GM23338 (cell line): Measurements from ENCODE around the gene SERPINB13. TPM values are rescaled to one million over a fixed set of nuclear protein-coding genes. Genes with fewer than 3 reads are reported as not detected.

Experiments used
- ATAC-seq: fragments of 200-7000 bp; cut with Tn5 transposase; 3 replicates; pipeline ENCODE4 v1.9.1; 2020
- DNase-seq: peaks from one replicate; pipeline ENCODE4 v3.0.0-alpha.2; 2015; ENCODE audit warnings: low spot score
- H2AFZ ChIP-seq: fragments of 200-600 bp; sonication (generic); 2 replicates; pipeline ENCODE4 v1.8.0; 2016; ENCODE audit warnings: antibody characterized with exemption, mild to moderate bottlenecking, moderate library complexity
- H3F3A ChIP-seq: fragments of 200-600 bp; sonication (generic); replicated peaks from 2 replicates; pipeline ENCODE4 v1.8.0; 2017; ENCODE audit warnings: antibody characterized with exemption, mixed run types, low read depth
- H3K27ac ChIP-seq: fragments of 200-600 bp; sonication (generic); 2 replicates; pipeline ENCODE4 v1.6.1; 2016; ENCODE audit warnings: low read depth
- H3K27me3 ChIP-seq: fragments of 200-600 bp; sonication (generic); 2 replicates; pipeline ENCODE4 v1.8.0; 2016; ENCODE audit warnings: mild to moderate bottlenecking, mixed run types, moderate library complexity; ENCODE audit not compliant: insufficient read depth
- H3K36me3 ChIP-seq: fragments of 200-600 bp; sonication (generic); 2 replicates; pipeline ENCODE4 v1.8.0; 2016; ENCODE audit warnings: mild to moderate bottlenecking; ENCODE audit not compliant: insufficient read depth
- H3K4me1 ChIP-seq: fragments of 200-600 bp; sonication (generic); 2 replicates; pipeline ENCODE4 v1.8.0; 2016; ENCODE audit warnings: mild to moderate bottlenecking, moderate library complexity; ENCODE audit not compliant: insufficient read depth
- H3K4me2 ChIP-seq: fragments of 200-600 bp; sonication (generic); 2 replicates; pipeline ENCODE4 v1.7.1; 2017; ENCODE audit warnings: mixed run types
- H3K4me3 ChIP-seq: fragments of 200-600 bp; sonication (generic); 2 replicates; pipeline ENCODE4 v1.6.1; 2016; ENCODE audit warnings: mixed run types
- H3K79me2 ChIP-seq: fragments of 200-600 bp; sonication (generic); replicated peaks from 2 replicates; pipeline ENCODE4 v1.8.0; 2017; ENCODE audit warnings: mild to moderate bottlenecking; ENCODE audit not compliant: insufficient read depth
- H3K9me2 ChIP-seq: fragments of 200-600 bp; sonication (generic); 2 replicates; pipeline ENCODE4 v1.8.0; 2017; ENCODE audit not compliant: insufficient read depth
- H4K20me1 ChIP-seq: fragments of 200-600 bp; sonication (generic); replicated peaks from 2 replicates; pipeline ENCODE4 v1.8.0; 2017; ENCODE audit warnings: mild to moderate bottlenecking; ENCODE audit not compliant: insufficient read depth
- H3K27ac Mint-ChIP-seq: 2 replicates; pipeline ENCODE4 v1.8.0; 2020; ENCODE audit warnings: inconsistent platforms, mild to moderate bottlenecking, moderate library complexity, mixed read lengths
- H3K27me3 Mint-ChIP-seq: 3 replicates; pipeline ENCODE4 v1.8.0; 2022; ENCODE audit warnings: low read depth, mild to moderate bottlenecking, moderate library complexity, mixed read lengths, inconsistent platforms; ENCODE audit not compliant: insufficient read depth, poor library complexity
- H3K36me3 Mint-ChIP-seq: 3 replicates; pipeline ENCODE4 v1.8.0; 2021; ENCODE audit warnings: low read depth, mild to moderate bottlenecking, inconsistent platforms, moderate library complexity, mixed read lengths
- H3K4me1 Mint-ChIP-seq: 3 replicates; pipeline ENCODE4 v1.8.0; 2020; ENCODE audit warnings: mild to moderate bottlenecking, inconsistent platforms, mixed read lengths
- H3K4me3 Mint-ChIP-seq: 3 replicates; pipeline ENCODE4 v1.8.0; 2021; ENCODE audit warnings: moderate library complexity, mild to moderate bottlenecking, inconsistent platforms, mixed read lengths
- H3K9me3 Mint-ChIP-seq: 3 replicates; pipeline ENCODE4 v1.8.0; 2020; ENCODE audit warnings: moderate library complexity, mild to moderate bottlenecking, inconsistent platforms, mixed read lengths
- CREB1 ChIP-seq: fragments of 250-450 bp; sonication (Bioruptor Pico); IDR thresholded peaks from 2 replicates; pipeline ENCODE4 v1.5.0; 2020; ENCODE audit warnings: low read depth, mild to moderate bottlenecking, moderate library complexity
- JUNB ChIP-seq: IDR thresholded peaks from one replicate; pipeline ENCODE4 v1.6.1; 2016; ENCODE audit warnings: antibody characterized with exemption; ENCODE audit not compliant: unreplicated experiment
- NANOG ChIP-seq: IDR thresholded peaks from 2 replicates; pipeline ENCODE4 v1.6.1; 2016; ENCODE audit warnings: antibody characterized with exemption, borderline replicate concordance
- ZNF114 ChIP-seq: fragments of 250-450 bp; sonication (Bioruptor Pico); IDR thresholded peaks from 2 replicates; pipeline ENCODE4 v1.5.0; 2020; ENCODE audit warnings: mild to moderate bottlenecking, moderate library complexity
- ZNF331 ChIP-seq: fragments of 250-450 bp; sonication (Bioruptor Pico); IDR thresholded peaks from 2 replicates; pipeline ENCODE4 v1.5.0; 2020; ENCODE audit warnings: low read depth, mild to moderate bottlenecking, moderate library complexity
- ZNF462 ChIP-seq: fragments of 250-450 bp; sonication (Bioruptor Pico); IDR thresholded peaks from 2 replicates; pipeline ENCODE4 v1.5.0; 2020; ENCODE audit warnings: mild to moderate bottlenecking, moderate library complexity
- polyA plus RNA-seq: library from polyadenylated mRNA; unstranded; fragments of >200 nt; fragmentation: Nextera tagmentation; extraction: Ambion mirVana; gene quantifications from 2 replicates; pipeline ENCODE4 v1.2.1, GENCODE V29; 2016
- total RNA-seq: library from RNA; depleted of rRNA; stranded (reverse); fragments of >200 nt; shearing (Covaris generic); gene quantifications from 2 replicates; pipeline ENCODE4 v1.2.3, GENCODE V29; 2014
- TF ChIP-seq, protein P1 (sequence below): IDR thresholded peaks from 2 replicates; pipeline ENCODE4 v1.6.1; 2016; ENCODE audit warnings: antibody characterized with exemption
- TF ChIP-seq, protein P2 (sequence below), 2 experiments: fragments of 200-600 bp in 1 of 2; sonication (generic) in 1 of 2; conservative IDR thresholded peaks; 2 replicates each; pipeline versions ENCODE4 v1.5.1 to v1.6.1; 2016 to 2017; ENCODE audit warnings: antibody characterized with exemption in 2 of 2, low read depth in 2 of 2, mild to moderate bottlenecking in 2 of 2, moderate library complexity in 1 of 2
- TF ChIP-seq, protein P3 (sequence below): IDR thresholded peaks from one replicate; pipeline ENCODE4 v1.6.1; 2018; ENCODE audit warnings: antibody characterized with exemption; ENCODE audit not compliant: unreplicated experiment

Gene SERPINB13
- total and polyA plus RNA-seq, 2 experiments from 2014 or later: not detected

DNA sequence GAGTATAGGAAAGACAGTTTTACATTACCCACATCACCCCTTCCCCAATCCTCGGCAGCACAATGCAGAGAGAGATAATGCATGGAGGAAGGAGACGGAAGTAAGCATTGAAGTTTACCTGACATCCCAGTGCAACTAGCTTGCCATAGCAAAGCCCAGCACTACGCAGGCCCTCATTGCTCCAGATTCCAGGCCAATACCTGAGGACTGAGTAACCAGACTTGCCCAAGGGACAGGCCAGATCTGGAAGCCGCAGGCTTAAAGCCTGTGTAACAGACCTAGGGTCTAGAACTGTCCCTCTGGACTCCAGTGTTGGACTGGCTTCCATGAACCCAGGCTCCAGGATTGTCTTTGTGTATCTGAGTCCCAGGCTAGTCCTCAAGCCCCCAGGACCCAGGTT, 39.3 kb downstream of the SERPINB13 start:
- H3K4me2 ChIP-seq: no peak overlapping the region
- H3K79me2 ChIP-seq: no peaks in the 10 kb centered on the region
- H3K36me3 Mint-ChIP-seq: peaks cover 35% of the 10 kb centered on the region
- H3K4me1 ChIP-seq: no peaks in the 10 kb centered on the region
- H3F3A ChIP-seq: no peaks in the 10 kb centered on the region
- H4K20me1 ChIP-seq: no peaks in the 10 kb centered on the region
- no peak for TF ChIP-seq ZNF114 (CRISPR knock-in tag)
- no peak for TF ChIP-seq NANOG
- TF ChIP-seq, protein P1, sequence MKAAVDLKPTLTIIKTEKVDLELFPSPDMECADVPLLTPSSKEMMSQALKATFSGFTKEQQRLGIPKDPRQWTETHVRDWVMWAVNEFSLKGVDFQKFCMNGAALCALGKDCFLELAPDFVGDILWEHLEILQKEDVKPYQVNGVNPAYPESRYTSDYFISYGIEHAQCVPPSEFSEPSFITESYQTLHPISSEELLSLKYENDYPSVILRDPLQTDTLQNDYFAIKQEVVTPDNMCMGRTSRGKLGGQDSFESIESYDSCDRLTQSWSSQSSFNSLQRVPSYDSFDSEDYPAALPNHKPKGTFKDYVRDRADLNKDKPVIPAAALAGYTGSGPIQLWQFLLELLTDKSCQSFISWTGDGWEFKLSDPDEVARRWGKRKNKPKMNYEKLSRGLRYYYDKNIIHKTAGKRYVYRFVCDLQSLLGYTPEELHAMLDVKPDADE: no peak
- ATAC-seq (no peak), DNase-seq (no peak)
- no peaks in the 10 kb centered on the region for H3K4me1 Mint-ChIP-seq
- H3K9me3 Mint-ChIP-seq: peaks cover 64% of the 10 kb centered on the region
- H3K27me3 ChIP-seq: no peaks in the 10 kb centered on the region
- H2AFZ ChIP-seq: no peak overlapping the region
- peaks cover 2% of the 10 kb centered on the region for H3K27me3 Mint-ChIP-seq
- no peak overlapping the region for H3K4me3 ChIP-seq
- peaks cover 8% of the 10 kb centered on the region; the same call in 1 of the 2 replicates for H3K9me2 ChIP-seq
- no peak overlapping the region for H3K27ac Mint-ChIP-seq
- no peak overlapping the region for H3K27ac ChIP-seq
- no peaks in the 10 kb centered on the region; the same call in 1 of the 2 replicates for H3K36me3 ChIP-seq
- H3K4me3 Mint-ChIP-seq: no peak overlapping the region

GRCh38 chr18:63627819-63628218, 40.7 kb downstream of the SERPINB13 start:
- H3K9me3 Mint-ChIP-seq: peaks cover 58% of the 10 kb centered on the region
- peaks cover 35% of the 10 kb centered on the region for H3K36me3 Mint-ChIP-seq
- no peak overlapping the region for H3K27ac ChIP-seq
- no peak overlapping the region for H3K4me3 ChIP-seq
- no peaks in the 10 kb centered on the region for H3F3A ChIP-seq
- DNase-seq (no peak), ATAC-seq (no peak)
- H2AFZ ChIP-seq: no peak overlapping the region
- no peak overlapping the region for H3K27ac Mint-ChIP-seq
- H3K9me2 ChIP-seq: 0 out of 2 replicates have a peak, but pooled peaks cover 5% of the 10 kb centered on the region
- H3K27me3 Mint-ChIP-seq: peaks cover 2% of the 10 kb centered on the region
- H3K4me1 Mint-ChIP-seq: no peaks in the 10 kb centered on the region
- H3K4me1 ChIP-seq: no peaks in the 10 kb centered on the region
- no peak for TF ChIP-seq ZNF462 (CRISPR knock-in tag)
- TF ChIP-seq ZNF331 (CRISPR knock-in tag): no peak
- TF ChIP-seq, protein P2, sequence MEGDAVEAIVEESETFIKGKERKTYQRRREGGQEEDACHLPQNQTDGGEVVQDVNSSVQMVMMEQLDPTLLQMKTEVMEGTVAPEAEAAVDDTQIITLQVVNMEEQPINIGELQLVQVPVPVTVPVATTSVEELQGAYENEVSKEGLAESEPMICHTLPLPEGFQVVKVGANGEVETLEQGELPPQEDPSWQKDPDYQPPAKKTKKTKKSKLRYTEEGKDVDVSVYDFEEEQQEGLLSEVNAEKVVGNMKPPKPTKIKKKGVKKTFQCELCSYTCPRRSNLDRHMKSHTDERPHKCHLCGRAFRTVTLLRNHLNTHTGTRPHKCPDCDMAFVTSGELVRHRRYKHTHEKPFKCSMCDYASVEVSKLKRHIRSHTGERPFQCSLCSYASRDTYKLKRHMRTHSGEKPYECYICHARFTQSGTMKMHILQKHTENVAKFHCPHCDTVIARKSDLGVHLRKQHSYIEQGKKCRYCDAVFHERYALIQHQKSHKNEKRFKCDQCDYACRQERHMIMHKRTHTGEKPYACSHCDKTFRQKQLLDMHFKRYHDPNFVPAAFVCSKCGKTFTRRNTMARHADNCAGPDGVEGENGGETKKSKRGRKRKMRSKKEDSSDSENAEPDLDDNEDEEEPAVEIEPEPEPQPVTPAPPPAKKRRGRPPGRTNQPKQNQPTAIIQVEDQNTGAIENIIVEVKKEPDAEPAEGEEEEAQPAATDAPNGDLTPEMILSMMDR (conservative IDR thresholded peaks at IDR 0.05; ENCODE audit: low read depth in 2 of 2): no peak
- no peak for TF ChIP-seq CREB1
- no peak for TF ChIP-seq JUNB
- TF ChIP-seq, protein P3, sequence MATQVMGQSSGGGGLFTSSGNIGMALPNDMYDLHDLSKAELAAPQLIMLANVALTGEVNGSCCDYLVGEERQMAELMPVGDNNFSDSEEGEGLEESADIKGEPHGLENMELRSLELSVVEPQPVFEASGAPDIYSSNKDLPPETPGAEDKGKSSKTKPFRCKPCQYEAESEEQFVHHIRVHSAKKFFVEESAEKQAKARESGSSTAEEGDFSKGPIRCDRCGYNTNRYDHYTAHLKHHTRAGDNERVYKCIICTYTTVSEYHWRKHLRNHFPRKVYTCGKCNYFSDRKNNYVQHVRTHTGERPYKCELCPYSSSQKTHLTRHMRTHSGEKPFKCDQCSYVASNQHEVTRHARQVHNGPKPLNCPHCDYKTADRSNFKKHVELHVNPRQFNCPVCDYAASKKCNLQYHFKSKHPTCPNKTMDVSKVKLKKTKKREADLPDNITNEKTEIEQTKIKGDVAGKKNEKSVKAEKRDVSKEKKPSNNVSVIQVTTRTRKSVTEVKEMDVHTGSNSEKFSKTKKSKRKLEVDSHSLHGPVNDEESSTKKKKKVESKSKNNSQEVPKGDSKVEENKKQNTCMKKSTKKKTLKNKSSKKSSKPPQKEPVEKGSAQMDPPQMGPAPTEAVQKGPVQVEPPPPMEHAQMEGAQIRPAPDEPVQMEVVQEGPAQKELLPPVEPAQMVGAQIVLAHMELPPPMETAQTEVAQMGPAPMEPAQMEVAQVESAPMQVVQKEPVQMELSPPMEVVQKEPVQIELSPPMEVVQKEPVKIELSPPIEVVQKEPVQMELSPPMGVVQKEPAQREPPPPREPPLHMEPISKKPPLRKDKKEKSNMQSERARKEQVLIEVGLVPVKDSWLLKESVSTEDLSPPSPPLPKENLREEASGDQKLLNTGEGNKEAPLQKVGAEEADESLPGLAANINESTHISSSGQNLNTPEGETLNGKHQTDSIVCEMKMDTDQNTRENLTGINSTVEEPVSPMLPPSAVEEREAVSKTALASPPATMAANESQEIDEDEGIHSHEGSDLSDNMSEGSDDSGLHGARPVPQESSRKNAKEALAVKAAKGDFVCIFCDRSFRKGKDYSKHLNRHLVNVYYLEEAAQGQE: no peak
- H3K36me3 ChIP-seq: no peaks in the 10 kb centered on the region; the same call in 1 of the 2 replicates
- no peak overlapping the region for H3K4me2 ChIP-seq
- H3K79me2 ChIP-seq: no peaks in the 10 kb centered on the region
- H4K20me1 ChIP-seq: no peaks in the 10 kb centered on the region
- no peak overlapping the region for H3K4me3 Mint-ChIP-seq
- no peaks in the 10 kb centered on the region for H3K27me3 ChIP-seq
